K562 (cell line): ENCODE measurements around the gene PEF1.

ENCODE experiments used
- FOSL1 ChIP-seq: fragments of 200-800 bp; sonication (Bioruptor generic); conservative IDR thresholded peaks from 2 replicates; pipeline ENCODE4 v1.6.1; 2016; ENCODE audit warnings: missing genetic modification characterization, missing compliant biosample characterization
- GABPA ChIP-seq: fragments of 200-800 bp; sonication (Bioruptor generic); conservative IDR thresholded peaks from 2 replicates; pipeline ENCODE4 v1.6.1; 2016; ENCODE audit warnings: low read depth, missing genetic modification characterization, missing compliant biosample characterization
- POU5F1 ChIP-seq: fragments of 150-350 bp; IDR thresholded peaks from 2 replicates; pipeline ENCODE4 v1.6.1; 2014; ENCODE audit warnings: borderline replicate concordance, low read length, low read depth, mild to moderate bottlenecking; ENCODE audit not compliant: partially characterized antibody
- RAD21 ChIP-seq, 2 experiments: fragments of 250-450 bp in 1 of 2; fragments of 450-650 bp in 1 of 2; sonication (Bioruptor Pico) in 1 of 2; formaldehyde crosslinking in 1 of 2; IDR thresholded peaks in 1 of 2; conservative IDR thresholded peaks in 1 of 2; 2 replicates each; pipeline versions ENCODE4 v1.4.0 to v1.8.0; 2020 to 2022; ENCODE audit warnings: mild to moderate bottlenecking in 2 of 2, moderate library complexity in 1 of 2
- RERE ChIP-seq: sonication (generic); formaldehyde crosslinking; IDR thresholded peaks from 2 replicates; pipeline ENCODE4 v1.8.0; 2023; ENCODE audit warnings: missing genetic modification reagents, mild to moderate bottlenecking, borderline replicate concordance
- RNF2 ChIP-seq: sonication (generic); IDR thresholded peaks from 2 replicates; pipeline ENCODE4 v1.6.1; 2016
- TAF1 ChIP-seq: IDR thresholded peaks from 2 replicates; pipeline ENCODE4 v1.6.1; 2011; ENCODE audit warnings: mild to moderate bottlenecking, low read length, moderate library complexity; ENCODE audit not compliant: insufficient read depth, control insufficient read depth, severe bottlenecking; ENCODE audit errors: extremely low read depth
- ZBTB17 ChIP-seq: fragments of 450-650 bp; formaldehyde crosslinking; IDR thresholded peaks from 2 replicates; pipeline ENCODE4 v1.4.0; 2020; ENCODE audit warnings: mild to moderate bottlenecking
- TF ChIP-seq, protein P1 (sequence below), 2 experiments: fragments of 450-650 bp; IDR thresholded peaks; 2 replicates each; pipeline ENCODE4 v1.6.1; 2016; ENCODE audit warnings: mild to moderate bottlenecking in 2 of 2, borderline replicate concordance in 1 of 2, low read depth in 1 of 2, moderate library complexity in 1 of 2
- TF ChIP-seq, protein P2 (sequence below): fragments of 250-450 bp; sonication (Bioruptor Pico); IDR thresholded peaks from 2 replicates; pipeline ENCODE4 v1.4.0; 2020

DNA sequence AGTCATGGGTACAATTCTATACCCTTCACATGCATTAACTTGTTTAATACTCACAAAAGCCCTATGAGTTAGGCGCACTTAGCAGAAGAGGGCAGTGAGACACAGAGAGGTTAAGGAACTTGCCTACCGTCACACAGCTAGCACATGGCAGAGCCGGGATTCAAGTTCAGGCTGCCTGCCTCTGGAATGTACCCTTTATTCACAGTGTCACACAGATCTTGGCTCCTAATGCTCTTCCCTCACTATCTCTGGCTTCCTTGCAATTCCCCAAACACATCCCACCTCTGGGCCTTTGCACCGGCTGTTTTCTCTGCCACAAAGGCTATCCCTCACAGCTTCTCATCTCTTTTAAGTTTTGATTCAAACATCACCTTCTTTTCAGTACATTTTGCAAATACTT is 34.0 kb upstream of the PEF1 start:
- TF ChIP-seq RNF2 (no peak), ZBTB17 (no peak), FOSL1 (tag) (no peak), POU5F1 (no peak), RERE (CRISPR knock-in tag) (no peak), GABPA (tag) (no peak), RAD21 (CRISPR knock-in tag; conservative IDR thresholded peaks at IDR 0.05 in 1 of 2, IDR thresholded peaks at IDR 0.05 in 1 of 2) (no peak), TAF1 (no peak)
- TF ChIP-seq, protein P1, sequence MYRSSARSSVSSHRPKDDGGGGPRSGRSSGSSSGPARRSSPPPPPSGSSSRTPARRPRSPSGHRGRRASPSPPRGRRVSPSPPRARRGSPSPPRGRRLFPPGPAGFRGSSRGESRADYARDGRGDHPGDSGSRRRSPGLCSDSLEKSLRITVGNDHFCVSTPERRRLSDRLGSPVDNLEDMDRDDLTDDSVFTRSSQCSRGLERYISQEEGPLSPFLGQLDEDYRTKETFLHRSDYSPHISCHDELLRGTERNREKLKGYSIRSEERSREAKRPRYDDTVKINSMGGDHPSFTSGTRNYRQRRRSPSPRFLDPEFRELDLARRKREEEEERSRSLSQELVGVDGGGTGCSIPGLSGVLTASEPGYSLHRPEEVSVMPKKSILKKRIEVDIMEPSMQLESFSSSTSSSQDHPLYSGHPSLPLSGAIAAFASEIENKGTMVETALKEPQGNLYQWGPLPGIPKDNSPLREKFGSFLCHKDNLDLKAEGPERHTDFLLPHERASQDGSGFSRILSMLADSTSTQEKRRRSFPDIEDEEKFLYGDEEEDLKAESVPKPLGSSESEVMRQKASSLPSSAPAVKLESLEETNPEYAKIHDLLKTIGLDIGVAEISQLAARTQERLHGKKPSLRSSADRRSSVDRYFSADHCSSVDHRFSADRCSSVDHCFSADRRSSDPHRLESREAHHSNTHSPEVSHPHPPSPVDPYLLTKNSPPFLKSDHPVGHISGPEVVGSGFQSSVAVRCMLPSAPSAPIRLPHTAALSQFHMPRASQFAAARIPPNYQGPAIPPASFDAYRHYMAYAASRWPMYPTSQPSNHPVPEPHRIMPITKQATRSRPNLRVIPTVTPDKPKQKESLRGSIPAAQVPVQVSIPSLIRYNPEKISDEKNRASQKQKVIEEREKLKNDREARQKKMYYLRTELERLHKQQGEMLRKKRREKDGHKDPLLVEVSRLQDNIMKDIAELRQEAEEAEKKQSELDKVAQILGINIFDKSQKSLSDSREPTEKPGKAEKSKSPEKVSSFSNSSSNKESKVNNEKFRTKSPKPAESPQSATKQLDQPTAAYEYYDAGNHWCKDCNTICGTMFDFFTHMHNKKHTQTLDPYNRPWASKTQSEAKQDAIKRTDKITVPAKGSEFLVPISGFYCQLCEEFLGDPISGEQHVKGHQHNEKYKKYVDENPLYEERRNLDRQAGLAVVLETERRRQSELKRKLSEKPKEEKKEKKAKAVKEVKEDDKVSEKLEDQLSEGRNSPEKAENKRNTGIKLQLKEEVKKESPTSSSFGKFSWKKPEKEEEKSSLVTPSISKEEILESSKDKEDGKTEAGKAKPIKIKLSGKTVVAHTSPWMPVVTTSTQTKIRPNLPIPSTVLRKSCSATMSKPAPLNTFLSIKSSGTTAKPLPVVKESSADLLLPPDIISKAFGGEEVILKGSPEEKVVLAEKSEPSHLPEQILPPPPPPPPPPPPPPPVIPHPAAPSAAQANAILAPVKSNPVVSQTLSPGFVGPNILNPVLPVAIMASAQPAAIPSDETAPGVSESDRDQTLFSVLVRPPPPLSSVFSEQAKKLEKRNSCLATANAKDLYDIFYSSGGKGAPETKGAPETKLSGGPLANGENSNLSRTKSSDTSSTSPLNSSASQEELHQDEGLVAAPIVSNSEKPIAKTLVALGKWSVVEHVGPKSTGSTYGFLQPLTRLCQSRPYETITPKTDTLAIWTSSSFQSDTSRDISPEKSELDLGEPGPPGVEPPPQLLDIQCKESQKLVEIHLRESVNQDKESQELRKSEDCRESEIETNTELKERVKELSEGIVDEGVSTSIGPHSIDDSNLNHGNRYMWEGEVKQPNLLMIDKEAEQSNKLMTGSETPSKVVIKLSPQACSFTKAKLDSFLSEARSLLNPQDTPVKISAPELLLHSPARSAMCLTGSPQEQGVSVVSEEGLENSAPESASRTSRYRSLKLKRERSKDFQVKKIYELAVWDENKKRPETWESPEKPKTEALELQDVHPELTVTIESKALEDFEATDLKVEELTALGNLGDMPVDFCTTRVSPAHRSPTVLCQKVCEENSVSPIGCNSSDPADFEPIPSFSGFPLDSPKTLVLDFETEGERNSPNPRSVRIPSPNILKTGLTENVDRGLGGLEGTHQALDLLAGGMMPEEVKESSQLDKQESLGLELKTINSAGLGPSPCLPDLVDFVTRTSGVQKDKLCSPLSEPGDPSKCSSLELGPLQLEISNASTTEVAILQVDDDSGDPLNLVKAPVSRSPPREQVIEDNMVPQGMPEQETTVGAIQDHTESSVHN (IDR thresholded peaks at IDR 0.05; ENCODE audit: borderline replicate concordance in 1 of 2, low read depth in 1 of 2): no peak
- TF ChIP-seq, protein P2, sequence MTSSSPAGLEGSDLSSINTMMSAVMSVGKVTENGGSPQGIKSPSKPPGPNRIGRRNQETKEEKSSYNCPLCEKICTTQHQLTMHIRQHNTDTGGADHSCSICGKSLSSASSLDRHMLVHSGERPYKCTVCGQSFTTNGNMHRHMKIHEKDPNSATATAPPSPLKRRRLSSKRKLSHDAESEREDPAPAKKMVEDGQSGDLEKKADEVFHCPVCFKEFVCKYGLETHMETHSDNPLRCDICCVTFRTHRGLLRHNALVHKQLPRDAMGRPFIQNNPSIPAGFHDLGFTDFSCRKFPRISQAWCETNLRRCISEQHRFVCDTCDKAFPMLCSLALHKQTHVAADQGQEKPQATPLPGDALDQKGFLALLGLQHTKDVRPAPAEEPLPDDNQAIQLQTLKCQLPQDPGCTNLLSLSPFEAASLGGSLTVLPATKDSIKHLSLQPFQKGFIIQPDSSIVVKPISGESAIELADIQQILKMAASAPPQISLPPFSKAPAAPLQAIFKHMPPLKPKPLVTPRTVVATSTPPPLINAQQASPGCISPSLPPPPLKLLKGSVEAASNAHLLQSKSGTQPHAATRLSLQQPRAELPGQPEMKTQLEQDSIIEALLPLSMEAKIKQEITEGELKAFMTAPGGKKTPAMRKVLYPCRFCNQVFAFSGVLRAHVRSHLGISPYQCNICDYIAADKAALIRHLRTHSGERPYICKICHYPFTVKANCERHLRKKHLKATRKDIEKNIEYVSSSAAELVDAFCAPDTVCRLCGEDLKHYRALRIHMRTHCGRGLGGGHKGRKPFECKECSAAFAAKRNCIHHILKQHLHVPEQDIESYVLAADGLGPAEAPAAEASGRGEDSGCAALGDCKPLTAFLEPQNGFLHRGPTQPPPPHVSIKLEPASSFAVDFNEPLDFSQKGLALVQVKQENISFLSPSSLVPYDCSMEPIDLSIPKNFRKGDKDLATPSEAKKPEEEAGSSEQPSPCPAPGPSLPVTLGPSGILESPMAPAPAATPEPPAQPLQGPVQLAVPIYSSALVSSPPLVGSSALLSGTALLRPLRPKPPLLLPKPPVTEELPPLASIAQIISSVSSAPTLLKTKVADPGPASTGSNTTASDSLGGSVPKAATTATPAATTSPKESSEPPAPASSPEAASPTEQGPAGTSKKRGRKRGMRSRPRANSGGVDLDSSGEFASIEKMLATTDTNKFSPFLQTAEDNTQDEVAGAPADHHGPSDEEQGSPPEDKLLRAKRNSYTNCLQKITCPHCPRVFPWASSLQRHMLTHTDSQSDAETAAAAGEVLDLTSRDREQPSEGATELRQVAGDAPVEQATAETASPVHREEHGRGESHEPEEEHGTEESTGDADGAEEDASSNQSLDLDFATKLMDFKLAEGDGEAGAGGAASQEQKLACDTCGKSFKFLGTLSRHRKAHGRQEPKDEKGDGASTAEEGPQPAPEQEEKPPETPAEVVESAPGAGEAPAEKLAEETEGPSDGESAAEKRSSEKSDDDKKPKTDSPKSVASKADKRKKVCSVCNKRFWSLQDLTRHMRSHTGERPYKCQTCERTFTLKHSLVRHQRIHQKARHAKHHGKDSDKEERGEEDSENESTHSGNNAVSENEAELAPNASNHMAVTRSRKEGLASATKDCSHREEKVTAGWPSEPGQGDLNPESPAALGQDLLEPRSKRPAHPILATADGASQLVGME (CRISPR knock-in tag): no peak
